B cell (primary cell): ENCODE results near the gene ARHGAP6.

Experiments used
- EZH2 ChIP-seq: IDR thresholded peaks from 2 replicates; pipeline ENCODE4 v1.6.1; 2012; ENCODE audit warnings: borderline replicate concordance, low read depth, mild to moderate bottlenecking, moderate library complexity, low read length; ENCODE audit not compliant: insufficient read depth, poor library complexity, severe bottlenecking
- TF ChIP-seq, protein P1 (sequence below): fragments of 200-600 bp; IDR thresholded peaks from one replicate; pipeline ENCODE4 v1.8.0; 2022; ENCODE audit warnings: antibody characterized with exemption, mild to moderate bottlenecking

DNA sequence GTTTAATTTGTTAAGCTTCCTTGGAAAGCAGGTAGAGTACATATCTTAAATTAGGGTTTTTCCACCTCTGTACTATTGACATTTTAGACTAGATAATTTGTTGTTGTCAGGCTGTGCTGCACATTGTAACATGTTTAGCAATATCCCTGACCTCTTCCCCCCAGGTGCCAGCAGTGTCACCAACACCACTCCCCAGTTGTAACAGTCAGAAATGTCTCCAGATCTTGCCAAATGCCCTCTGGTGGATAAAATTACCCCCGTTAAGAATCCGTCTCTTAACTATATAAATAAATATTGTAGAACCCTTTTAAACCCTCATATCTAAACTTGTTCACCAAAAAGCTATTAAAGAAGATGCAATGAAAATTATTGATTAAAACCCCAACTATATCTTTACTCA lies 161.5 kb downstream of the ARHGAP6 start:
- TF ChIP-seq, protein P1, sequence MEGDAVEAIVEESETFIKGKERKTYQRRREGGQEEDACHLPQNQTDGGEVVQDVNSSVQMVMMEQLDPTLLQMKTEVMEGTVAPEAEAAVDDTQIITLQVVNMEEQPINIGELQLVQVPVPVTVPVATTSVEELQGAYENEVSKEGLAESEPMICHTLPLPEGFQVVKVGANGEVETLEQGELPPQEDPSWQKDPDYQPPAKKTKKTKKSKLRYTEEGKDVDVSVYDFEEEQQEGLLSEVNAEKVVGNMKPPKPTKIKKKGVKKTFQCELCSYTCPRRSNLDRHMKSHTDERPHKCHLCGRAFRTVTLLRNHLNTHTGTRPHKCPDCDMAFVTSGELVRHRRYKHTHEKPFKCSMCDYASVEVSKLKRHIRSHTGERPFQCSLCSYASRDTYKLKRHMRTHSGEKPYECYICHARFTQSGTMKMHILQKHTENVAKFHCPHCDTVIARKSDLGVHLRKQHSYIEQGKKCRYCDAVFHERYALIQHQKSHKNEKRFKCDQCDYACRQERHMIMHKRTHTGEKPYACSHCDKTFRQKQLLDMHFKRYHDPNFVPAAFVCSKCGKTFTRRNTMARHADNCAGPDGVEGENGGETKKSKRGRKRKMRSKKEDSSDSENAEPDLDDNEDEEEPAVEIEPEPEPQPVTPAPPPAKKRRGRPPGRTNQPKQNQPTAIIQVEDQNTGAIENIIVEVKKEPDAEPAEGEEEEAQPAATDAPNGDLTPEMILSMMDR = no peak
- TF ChIP-seq EZH2 = no peak
